D721Med (cell line): ENCODE results near the gene SKAP1.

Experiments used
- DNase-seq: peaks from one replicate; pipeline ENCODE4 v3.0.0; 2011; ENCODE audit warnings: low spot score; ENCODE audit not compliant: insufficient read length
- FAIRE-seq: peaks from 2 replicates; lab custom pipeline; 2011; peaks lifted over from hg19 to GRCh38; lab: Jason Lieb, UNC
- CTCF ChIP-seq: IDR thresholded peaks from 2 replicates; pipeline ENCODE4 v1.5.1; 2012; ENCODE audit warnings: mild to moderate bottlenecking, control low read depth; ENCODE audit not compliant: insufficient read depth; ENCODE audit errors: missing control alignments

SKAP1 gene

GRCh38 chr17:48123776-48124388, 306.1 kb downstream of the SKAP1 start:
- DNase-seq (no peak), FAIRE-seq (no peak)
- TF ChIP-seq CTCF, result no peak

- DNase-seq, result no peak
- no peak for FAIRE-seq
- no peak for TF ChIP-seq CTCF
These were observed 306.9 kb downstream of the SKAP1 start for GRCh38 chr17:48123111-48123510.

- FAIRE-seq, result no peak
- no peak for DNase-seq
- TF ChIP-seq CTCF, result no peak
These were observed 307.4 kb downstream of the SKAP1 start for GRCh38 chr17:48122665-48123045.

GRCh38 chr17:48121923-48122664, 307.9 kb downstream of the SKAP1 start:
- no peak for TF ChIP-seq CTCF
- FAIRE-seq, result no peak
- no peak for DNase-seq

- no peak for TF ChIP-seq CTCF
- no peak for FAIRE-seq
- DNase-seq, result no peak
These were observed 316.8 kb downstream of the SKAP1 start for GRCh38 chr17:48113201-48113676.

GRCh38 chr17:48111937-48112241, 318.1 kb downstream of the SKAP1 start:
- FAIRE-seq, result no peak
- DNase-seq, result no peak
- TF ChIP-seq CTCF, result no peak

GRCh38 chr17:48110761-48111160, 319.3 kb downstream of the SKAP1 start:
- FAIRE-seq, result no peak

More at GRCh38 chr17:48110761-48111160, 319.3 kb downstream of the SKAP1 start:
- no peak for TF ChIP-seq CTCF
- no peak for DNase-seq
